Medulla oblongata (tissue), 1 donor: ENCODE results near the gene CCSER2.

ENCODE experiments used
- DNase-seq: peaks from one replicate; pipeline ENCODE4 v3.0.0-alpha.2; 2015; ENCODE audit errors: extremely low spot score

Gene CCSER2

GRCh38 chr10:84348447-84348846 is 20.1 kb downstream of the CCSER2 start:
- no peak for DNase-seq

- no peak for DNase-seq
Measured at GRCh38 chr10:84348860-84349259, 20.5 kb downstream of the CCSER2 start.

- DNase-seq: peak; percentile 82
Measured at GRCh38 chr10:84352251-84352842, 24.0 kb downstream of the CCSER2 start.

- no peak for DNase-seq
Measured at GRCh38 chr10:84353052-84353803, 24.8 kb downstream of the CCSER2 start.

- DNase-seq: no peak
Measured at GRCh38 chr10:84354623-84355022, 26.2 kb downstream of the CCSER2 start.

- DNase-seq: no peak
Measured at GRCh38 chr10:84355106-84355505, 26.7 kb downstream of the CCSER2 start.

GRCh38 chr10:84356928-84357327 is 28.5 kb downstream of the CCSER2 start:
- no peak for DNase-seq

- DNase-seq: no peak
Measured at GRCh38 chr10:84358743-84359142, 30.4 kb downstream of the CCSER2 start.

- DNase-seq: peak; percentile 28
Measured at GRCh38 chr10:84360637-84361365, 32.4 kb downstream of the CCSER2 start.

- DNase-seq: no peak
Measured at GRCh38 chr10:84365335-84365881, 37.0 kb downstream of the CCSER2 start.

GRCh38 chr10:84366041-84366440 is 37.7 kb downstream of the CCSER2 start:
- no peak for DNase-seq

- DNase-seq: no peak
Measured at GRCh38 chr10:84367256-84367655, 38.9 kb downstream of the CCSER2 start.

- DNase-seq: no peak
Measured at GRCh38 chr10:84368828-84369227, 40.4 kb downstream of the CCSER2 start.

GRCh38 chr10:84370283-84370682 is 41.9 kb downstream of the CCSER2 start:
- DNase-seq: no peak

GRCh38 chr10:84371944-84372343 is 43.6 kb downstream of the CCSER2 start:
- DNase-seq: no peak

GRCh38 chr10:84373000-84373399 is 44.6 kb downstream of the CCSER2 start:
- no peak for DNase-seq

GRCh38 chr10:84374455-84374854 is 46.1 kb downstream of the CCSER2 start:
- DNase-seq: no peak

- peak; percentile 78 for DNase-seq
Measured at GRCh38 chr10:84375011-84375410, 46.6 kb downstream of the CCSER2 start.

GRCh38 chr10:84375881-84376280 is 47.5 kb downstream of the CCSER2 start:
- DNase-seq: no peak

- no peak for DNase-seq
Measured at GRCh38 chr10:84388148-84388547, 59.8 kb downstream of the CCSER2 start.

- DNase-seq: no peak
Measured at GRCh38 chr10:84390364-84390763, 62.0 kb downstream of the CCSER2 start.

GRCh38 chr10:84391326-84391725 is 62.9 kb downstream of the CCSER2 start:
- DNase-seq: peak; percentile 64

GRCh38 chr10:84392181-84392580 is 63.8 kb downstream of the CCSER2 start:
- no peak for DNase-seq
